GM23338 (cell line): ENCODE results near the gene C1orf210.

Experiments used
- CREB1 ChIP-seq: fragments of 250-450 bp; sonication (Bioruptor Pico); IDR thresholded peaks from 2 replicates; pipeline ENCODE4 v1.5.0; 2020; ENCODE audit warnings: low read depth, mild to moderate bottlenecking, moderate library complexity
- EZH2 ChIP-seq: fragments of 200-600 bp; sonication (generic); IDR thresholded peaks from one replicate; pipeline ENCODE4 v1.8.0; 2017; ENCODE audit warnings: antibody characterized with exemption, mild to moderate bottlenecking, low read depth; ENCODE audit not compliant: unreplicated experiment
- EZH2phosphoT487 ChIP-seq: fragments of 200-600 bp; sonication (generic); IDR thresholded peaks from one replicate; pipeline ENCODE4 v1.8.1; 2018; ENCODE audit warnings: antibody characterized with exemption; ENCODE audit not compliant: unreplicated experiment
- JUNB ChIP-seq: IDR thresholded peaks from one replicate; pipeline ENCODE4 v1.6.1; 2016; ENCODE audit warnings: antibody characterized with exemption; ENCODE audit not compliant: unreplicated experiment
- POLR2AphosphoS5 ChIP-seq: IDR thresholded peaks from 2 replicates; pipeline ENCODE4 v1.6.1; 2016; ENCODE audit warnings: antibody characterized with exemption, low read depth
- ZNF114 ChIP-seq: fragments of 250-450 bp; sonication (Bioruptor Pico); IDR thresholded peaks from 2 replicates; pipeline ENCODE4 v1.5.0; 2020; ENCODE audit warnings: mild to moderate bottlenecking, moderate library complexity
- TF ChIP-seq, protein P1 (sequence below): IDR thresholded peaks from one replicate; pipeline ENCODE4 v1.6.1; 2018; ENCODE audit warnings: antibody characterized with exemption; ENCODE audit not compliant: unreplicated experiment
- TF ChIP-seq, protein P2 (sequence below), 2 experiments: fragments of 200-600 bp in 1 of 2; sonication (generic) in 1 of 2; conservative IDR thresholded peaks; 2 replicates each; pipeline versions ENCODE4 v1.5.1 to v1.6.1; 2016 to 2017; ENCODE audit warnings: antibody characterized with exemption in 2 of 2, low read depth in 2 of 2, mild to moderate bottlenecking in 2 of 2, moderate library complexity in 1 of 2

- TF ChIP-seq, protein P1, sequence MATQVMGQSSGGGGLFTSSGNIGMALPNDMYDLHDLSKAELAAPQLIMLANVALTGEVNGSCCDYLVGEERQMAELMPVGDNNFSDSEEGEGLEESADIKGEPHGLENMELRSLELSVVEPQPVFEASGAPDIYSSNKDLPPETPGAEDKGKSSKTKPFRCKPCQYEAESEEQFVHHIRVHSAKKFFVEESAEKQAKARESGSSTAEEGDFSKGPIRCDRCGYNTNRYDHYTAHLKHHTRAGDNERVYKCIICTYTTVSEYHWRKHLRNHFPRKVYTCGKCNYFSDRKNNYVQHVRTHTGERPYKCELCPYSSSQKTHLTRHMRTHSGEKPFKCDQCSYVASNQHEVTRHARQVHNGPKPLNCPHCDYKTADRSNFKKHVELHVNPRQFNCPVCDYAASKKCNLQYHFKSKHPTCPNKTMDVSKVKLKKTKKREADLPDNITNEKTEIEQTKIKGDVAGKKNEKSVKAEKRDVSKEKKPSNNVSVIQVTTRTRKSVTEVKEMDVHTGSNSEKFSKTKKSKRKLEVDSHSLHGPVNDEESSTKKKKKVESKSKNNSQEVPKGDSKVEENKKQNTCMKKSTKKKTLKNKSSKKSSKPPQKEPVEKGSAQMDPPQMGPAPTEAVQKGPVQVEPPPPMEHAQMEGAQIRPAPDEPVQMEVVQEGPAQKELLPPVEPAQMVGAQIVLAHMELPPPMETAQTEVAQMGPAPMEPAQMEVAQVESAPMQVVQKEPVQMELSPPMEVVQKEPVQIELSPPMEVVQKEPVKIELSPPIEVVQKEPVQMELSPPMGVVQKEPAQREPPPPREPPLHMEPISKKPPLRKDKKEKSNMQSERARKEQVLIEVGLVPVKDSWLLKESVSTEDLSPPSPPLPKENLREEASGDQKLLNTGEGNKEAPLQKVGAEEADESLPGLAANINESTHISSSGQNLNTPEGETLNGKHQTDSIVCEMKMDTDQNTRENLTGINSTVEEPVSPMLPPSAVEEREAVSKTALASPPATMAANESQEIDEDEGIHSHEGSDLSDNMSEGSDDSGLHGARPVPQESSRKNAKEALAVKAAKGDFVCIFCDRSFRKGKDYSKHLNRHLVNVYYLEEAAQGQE: no peak
- TF ChIP-seq, protein P2, sequence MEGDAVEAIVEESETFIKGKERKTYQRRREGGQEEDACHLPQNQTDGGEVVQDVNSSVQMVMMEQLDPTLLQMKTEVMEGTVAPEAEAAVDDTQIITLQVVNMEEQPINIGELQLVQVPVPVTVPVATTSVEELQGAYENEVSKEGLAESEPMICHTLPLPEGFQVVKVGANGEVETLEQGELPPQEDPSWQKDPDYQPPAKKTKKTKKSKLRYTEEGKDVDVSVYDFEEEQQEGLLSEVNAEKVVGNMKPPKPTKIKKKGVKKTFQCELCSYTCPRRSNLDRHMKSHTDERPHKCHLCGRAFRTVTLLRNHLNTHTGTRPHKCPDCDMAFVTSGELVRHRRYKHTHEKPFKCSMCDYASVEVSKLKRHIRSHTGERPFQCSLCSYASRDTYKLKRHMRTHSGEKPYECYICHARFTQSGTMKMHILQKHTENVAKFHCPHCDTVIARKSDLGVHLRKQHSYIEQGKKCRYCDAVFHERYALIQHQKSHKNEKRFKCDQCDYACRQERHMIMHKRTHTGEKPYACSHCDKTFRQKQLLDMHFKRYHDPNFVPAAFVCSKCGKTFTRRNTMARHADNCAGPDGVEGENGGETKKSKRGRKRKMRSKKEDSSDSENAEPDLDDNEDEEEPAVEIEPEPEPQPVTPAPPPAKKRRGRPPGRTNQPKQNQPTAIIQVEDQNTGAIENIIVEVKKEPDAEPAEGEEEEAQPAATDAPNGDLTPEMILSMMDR (conservative IDR thresholded peaks at IDR 0.05; ENCODE audit: low read depth in 2 of 2): no peak
- TF ChIP-seq CREB1 (CRISPR knock-in tag) (no peak), EZH2 (no peak), POLR2AphosphoS5 (no peak), EZH2phosphoT487 (no peak), JUNB (no peak), ZNF114 (CRISPR knock-in tag) (no peak)
These were observed 7.8 kb upstream of the C1orf210 start for GRCh38 chr1:43293176-43293575.
